AG09319 (cell line): Measurements from ENCODE around the gene XXYLT1.

Source experiments
- DNase-seq: peaks from one replicate; pipeline ENCODE4 v3.0.0-alpha.2; 2010; ENCODE audit warnings: low read depth; ENCODE audit errors: extremely low read depth
- CTCF ChIP-seq: IDR thresholded peaks from 2 replicates; pipeline ENCODE4 v1.5.1; 2011; ENCODE audit warnings: low read depth, mild to moderate bottlenecking, inconsistent platforms, low read length, moderate library complexity

XXYLT1 gene

DNA sequence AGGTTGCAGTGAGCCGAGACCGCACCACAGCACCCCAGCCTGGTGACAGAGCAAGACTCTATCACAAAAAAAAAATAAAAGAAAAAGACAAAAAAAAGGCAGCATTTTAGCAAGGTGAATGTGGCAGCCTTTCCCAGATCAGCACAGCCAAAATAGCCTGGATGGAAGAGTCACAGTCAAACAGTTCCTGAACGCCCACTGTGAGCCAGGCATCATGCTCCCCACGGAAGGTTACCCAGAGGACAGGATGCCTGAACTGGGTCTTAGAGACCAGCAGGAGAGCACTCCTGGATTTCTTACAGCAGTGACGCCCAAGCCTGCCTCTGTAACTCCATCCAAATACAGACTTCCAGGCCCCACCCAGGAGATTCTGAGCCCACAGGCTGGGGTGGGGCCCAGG is 4.5 kb downstream of the XXYLT1 start:
- DNase-seq: no peak
- no peak for TF ChIP-seq CTCF

GRCh38 chr3:195265363-195265976 is 5.5 kb downstream of the XXYLT1 start:
- DNase-seq: no peak
- no peak for TF ChIP-seq CTCF

DNA sequence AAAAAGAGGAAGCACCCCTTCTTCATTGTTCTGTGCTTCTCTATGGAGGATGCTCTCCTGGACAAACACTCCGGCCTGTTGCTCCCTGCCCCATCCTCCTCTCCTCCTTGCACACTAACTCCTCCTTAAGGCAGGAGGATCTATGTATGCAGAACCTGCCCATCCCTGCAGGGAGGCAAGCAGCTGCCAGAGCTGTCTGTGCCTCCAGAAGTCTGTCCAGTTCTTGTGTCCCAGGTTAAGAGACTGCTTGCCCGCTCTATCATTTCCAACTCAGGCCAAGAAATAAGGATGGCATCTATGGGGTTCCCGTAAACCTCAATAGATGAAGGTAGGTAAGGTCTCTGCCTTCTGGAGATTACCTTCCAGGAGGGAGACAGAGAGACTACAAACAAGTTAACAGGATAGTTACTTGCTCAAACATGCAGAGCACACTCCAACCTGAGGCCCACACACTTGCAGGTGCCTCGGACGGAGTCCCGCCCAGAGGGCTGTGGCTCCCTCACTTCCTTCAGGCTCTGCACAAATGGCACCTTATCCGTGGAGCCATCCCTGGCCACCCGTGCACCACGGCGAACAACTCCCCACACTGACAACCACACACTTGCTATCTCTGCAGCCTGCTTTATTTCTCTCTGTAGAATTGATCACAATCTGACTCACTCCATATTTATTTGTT is 6.9 kb downstream of the XXYLT1 start:
- TF ChIP-seq CTCF: no peak
- no peak for DNase-seq

- no peak for DNase-seq
- TF ChIP-seq CTCF: no peak
Observed at GRCh38 chr3:195263193-195263924, 7.6 kb downstream of the XXYLT1 start.

GRCh38 chr3:195261925-195262324 is 9.0 kb downstream of the XXYLT1 start:
- DNase-seq: no peak
- TF ChIP-seq CTCF: no peak

GRCh38 chr3:195260280-195260905 is 10.6 kb downstream of the XXYLT1 start:
- DNase-seq: no peak

More at GRCh38 chr3:195260280-195260905, 10.6 kb downstream of the XXYLT1 start:
- TF ChIP-seq CTCF: no peak; the same call in 1 of the 2 replicates
